Brain microvascular endothelial cell (primary cell): ENCODE measurements around the gene PKHD1.

Experiments used
- DNase-seq: peaks from one replicate; pipeline ENCODE4 v3.0.0-alpha.2; 2020
- H3K27ac ChIP-seq: fragments of 250-450 bp; sonication (Bioruptor Pico); 2 replicates; pipeline ENCODE4 v1.5.1; 2020; ENCODE audit warnings: mild to moderate bottlenecking, moderate library complexity
- H3K27me3 ChIP-seq: fragments of 250-450 bp; sonication (Bioruptor Pico); replicated peaks from 2 replicates; pipeline ENCODE4 v1.5.1; 2020; ENCODE audit warnings: mild to moderate bottlenecking
- H3K36me3 ChIP-seq: fragments of 250-450 bp; sonication (Bioruptor Pico); replicated peaks from 2 replicates; pipeline ENCODE4 v1.5.1; 2020; ENCODE audit warnings: mild to moderate bottlenecking
- H3K4me3 ChIP-seq: 2 replicates; pipeline ENCODE4 v1.5.1; 2011; ENCODE audit warnings: low read depth, mild to moderate bottlenecking, control low read depth, low read length, moderate library complexity
- in situ Hi-C: cut with HindIII; loops from 2 replicates; pipeline ENCODE4 v1.10.0; 2017; ENCODE audit warnings: low sequenced_read_pairs, low pct_ligation_motif_present
- TF ChIP-seq, protein P1 (sequence below): IDR thresholded peaks from 2 replicates; pipeline ENCODE4 v1.5.1; 2011; ENCODE audit warnings: low read depth, mild to moderate bottlenecking, moderate library complexity, low read length, control low read depth, inconsistent platforms; ENCODE audit errors: missing control alignments

PKHD1 gene

DNA sequence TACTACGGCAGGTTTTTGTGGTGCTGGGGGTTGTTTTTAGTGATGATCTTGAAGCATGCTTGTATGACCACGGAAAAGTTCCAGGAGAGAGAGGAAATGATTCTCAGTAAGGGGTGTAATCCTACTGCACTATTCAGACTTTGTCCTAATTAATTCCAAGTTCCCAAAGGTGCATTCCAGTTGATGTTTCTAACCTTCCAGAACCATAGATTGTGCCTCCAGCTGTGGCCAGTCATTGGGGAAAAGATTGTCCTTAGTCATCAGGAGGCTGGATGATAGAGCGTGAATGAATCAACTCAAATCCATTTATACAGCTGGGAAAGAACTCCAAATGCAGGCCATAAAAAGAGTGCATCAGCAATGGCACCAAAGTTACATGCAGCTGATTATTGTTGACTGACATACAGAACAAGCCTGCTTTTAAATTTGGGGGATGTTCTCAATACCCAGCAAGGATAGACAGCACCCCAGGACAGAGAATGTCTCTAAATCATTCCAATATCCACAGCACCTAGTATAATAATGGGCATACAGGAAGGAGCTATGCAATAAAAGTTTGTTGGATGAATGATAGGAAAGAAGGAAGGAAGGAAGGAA is 27.8 kb upstream of the PKHD1 start:
- H3K4me3 ChIP-seq = no peak overlapping the region
- in situ Hi-C loops = no loop called here
- no peaks in the 10 kb centered on the region for H3K27me3 ChIP-seq
- H3K36me3 ChIP-seq = no peaks in the 10 kb centered on the region
- TF ChIP-seq, protein P1, sequence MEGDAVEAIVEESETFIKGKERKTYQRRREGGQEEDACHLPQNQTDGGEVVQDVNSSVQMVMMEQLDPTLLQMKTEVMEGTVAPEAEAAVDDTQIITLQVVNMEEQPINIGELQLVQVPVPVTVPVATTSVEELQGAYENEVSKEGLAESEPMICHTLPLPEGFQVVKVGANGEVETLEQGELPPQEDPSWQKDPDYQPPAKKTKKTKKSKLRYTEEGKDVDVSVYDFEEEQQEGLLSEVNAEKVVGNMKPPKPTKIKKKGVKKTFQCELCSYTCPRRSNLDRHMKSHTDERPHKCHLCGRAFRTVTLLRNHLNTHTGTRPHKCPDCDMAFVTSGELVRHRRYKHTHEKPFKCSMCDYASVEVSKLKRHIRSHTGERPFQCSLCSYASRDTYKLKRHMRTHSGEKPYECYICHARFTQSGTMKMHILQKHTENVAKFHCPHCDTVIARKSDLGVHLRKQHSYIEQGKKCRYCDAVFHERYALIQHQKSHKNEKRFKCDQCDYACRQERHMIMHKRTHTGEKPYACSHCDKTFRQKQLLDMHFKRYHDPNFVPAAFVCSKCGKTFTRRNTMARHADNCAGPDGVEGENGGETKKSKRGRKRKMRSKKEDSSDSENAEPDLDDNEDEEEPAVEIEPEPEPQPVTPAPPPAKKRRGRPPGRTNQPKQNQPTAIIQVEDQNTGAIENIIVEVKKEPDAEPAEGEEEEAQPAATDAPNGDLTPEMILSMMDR = no peak
- no peak overlapping the region for H3K27ac ChIP-seq
- DNase-seq = no peak

- in situ Hi-C loops = no loop called here
- TF ChIP-seq, protein P1 = no peak
- DNase-seq = no peak
- no peak overlapping the region for H3K27ac ChIP-seq
- no peaks in the 10 kb centered on the region for H3K36me3 ChIP-seq
- no peak overlapping the region for H3K4me3 ChIP-seq
- no peaks in the 10 kb centered on the region for H3K27me3 ChIP-seq
Measured at GRCh38 chr6:52109171-52109571, 21.8 kb upstream of the PKHD1 start.

DNA sequence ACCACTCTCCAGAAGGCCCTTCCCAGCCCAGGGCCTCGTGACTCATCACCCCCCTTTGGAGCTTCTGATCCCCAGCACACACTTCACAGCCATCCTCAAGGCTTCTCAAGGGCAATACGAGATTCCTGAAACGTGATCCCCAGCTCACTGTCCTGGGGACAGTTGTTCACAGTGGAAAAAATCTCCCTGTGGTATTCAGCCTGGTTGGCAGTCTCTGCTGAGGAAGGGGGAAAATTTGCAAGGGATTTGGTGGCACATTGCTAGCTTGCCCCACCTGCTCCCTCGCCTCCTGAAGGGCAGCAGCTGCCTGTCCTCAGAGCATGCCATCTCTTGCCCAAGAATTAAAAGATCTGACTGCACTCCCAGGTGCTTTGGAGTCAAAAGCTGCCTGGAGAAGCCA is 20.7 kb upstream of the PKHD1 start:
- no peak overlapping the region for H3K27ac ChIP-seq
- no peak overlapping the region for H3K4me3 ChIP-seq
- DNase-seq = no peak
- H3K27me3 ChIP-seq = no peaks in the 10 kb centered on the region
- no peaks in the 10 kb centered on the region for H3K36me3 ChIP-seq
- in situ Hi-C loops = no loop called here
- TF ChIP-seq, protein P1 = no peak

- TF ChIP-seq, protein P1 = no peak
- Histone ChIP-seq H3K27ac (no peak overlapping the region), H3K27me3 (no peaks in the 10 kb centered on the region), H3K36me3 (no peaks in the 10 kb centered on the region), H3K4me3 (no peak overlapping the region)
- DNase-seq = no peak
- in situ Hi-C loops = no loop called here
Measured at GRCh38 chr6:52106994-52107393, 19.6 kb upstream of the PKHD1 start.

- H3K27me3 ChIP-seq = no peaks in the 10 kb centered on the region
- in situ Hi-C loops = no loop called here
Measured at GRCh38 chr6:52104979-52105378, 17.6 kb upstream of the PKHD1 start.

More at GRCh38 chr6:52104979-52105378, 17.6 kb upstream of the PKHD1 start:
- Histone ChIP-seq H3K27ac (no peak overlapping the region), H3K4me3 (no peak overlapping the region), H3K36me3 (no peaks in the 10 kb centered on the region)
- TF ChIP-seq, protein P1 = no peak
- no peak for DNase-seq
